ENCODE data around the gene TRAPPC6A. TPM values are rescaled to one million over a fixed set of nuclear protein-coding genes. Genes with fewer than 3 reads are reported as not detected.

Gene TRAPPC6A
- polyA plus RNA-seq (2012; ENCODE audit: missing spikeins) = 41.1 TPM

GRCh38 chr19:45177817-45178261 lies at the start of gene TRAPPC6A:
Gene TRAPPC6A (minus strand): TSS chr19:45178237. CDS start chr19:45178218, 19 bp downstream.
- DNase-seq (ENCODE audit: insufficient read length) (no peak), FAIRE-seq (no peak)
- no peak for TF ChIP-seq POLR2AphosphoS5 (IDR thresholded peaks at IDR 0.05; ENCODE audit: low read depth, low read length)
- TF ChIP-seq POLR2A (IDR thresholded peaks at IDR 0.05; ENCODE audit: low read depth, low read length) = peak; percentile 62
- TF ChIP-seq TAF1 (IDR thresholded peaks at IDR 0.05; ENCODE audit: borderline replicate concordance, low read depth, low read length) = peak; percentile 76

GRCh38 chr19:45224645-45225044 lies 46.6 kb upstream of the TRAPPC6A start:
- FAIRE-seq (no peak), DNase-seq (ENCODE audit: insufficient read length) (no peak)
- TF ChIP-seq POLR2A (IDR thresholded peaks at IDR 0.05; ENCODE audit: low read depth, low read length) = no peak
- TF ChIP-seq POLR2AphosphoS5 (IDR thresholded peaks at IDR 0.05; ENCODE audit: low read depth, low read length) = no peak
- no peak for TF ChIP-seq TAF1 (IDR thresholded peaks at IDR 0.05; ENCODE audit: borderline replicate concordance, low read depth, low read length)

- FAIRE-seq (no peak), DNase-seq (ENCODE audit: insufficient read length) (no peak)
- no peak for TF ChIP-seq POLR2AphosphoS5 (IDR thresholded peaks at IDR 0.05; ENCODE audit: low read depth, low read length)
- TF ChIP-seq TAF1 (IDR thresholded peaks at IDR 0.05; ENCODE audit: borderline replicate concordance, low read depth, low read length) = no peak
- no peak for TF ChIP-seq POLR2A (IDR thresholded peaks at IDR 0.05; ENCODE audit: low read depth, low read length)
Measured at GRCh38 chr19:45223879-45224278, 45.8 kb upstream of the TRAPPC6A start.

GRCh38 chr19:45222724-45223123 lies 44.7 kb upstream of the TRAPPC6A start:
- FAIRE-seq = no peak
- TF ChIP-seq TAF1 (IDR thresholded peaks at IDR 0.05; ENCODE audit: borderline replicate concordance, low read depth, low read length) (no peak), POLR2AphosphoS5 (IDR thresholded peaks at IDR 0.05; ENCODE audit: low read depth, low read length) (no peak), POLR2A (IDR thresholded peaks at IDR 0.05; ENCODE audit: low read depth, low read length) (no peak)

GRCh38 chr19:45218911-45219743 lies 41.1 kb upstream of the TRAPPC6A start:
- TF ChIP-seq POLR2A (IDR thresholded peaks at IDR 0.05; ENCODE audit: low read depth, low read length) (no peak), TAF1 (IDR thresholded peaks at IDR 0.05; ENCODE audit: borderline replicate concordance, low read depth, low read length) (no peak), POLR2AphosphoS5 (IDR thresholded peaks at IDR 0.05; ENCODE audit: low read depth, low read length) (no peak)
- DNase-seq (ENCODE audit: insufficient read length) (no peak), FAIRE-seq (no peak)

More at GRCh38 chr19:45222724-45223123, 44.7 kb upstream of the TRAPPC6A start:
- no peak for DNase-seq (ENCODE audit: insufficient read length)

- TF ChIP-seq POLR2AphosphoS5 (IDR thresholded peaks at IDR 0.05; ENCODE audit: low read depth, low read length) (no peak), TAF1 (IDR thresholded peaks at IDR 0.05; ENCODE audit: borderline replicate concordance, low read depth, low read length) (no peak), POLR2A (IDR thresholded peaks at IDR 0.05; ENCODE audit: low read depth, low read length) (no peak)
- FAIRE-seq (no peak), DNase-seq (ENCODE audit: insufficient read length) (no peak)
Measured at GRCh38 chr19:45218426-45218825, 40.4 kb upstream of the TRAPPC6A start.

GRCh38 chr19:45217957-45218334 lies 39.9 kb upstream of the TRAPPC6A start:
- DNase-seq (ENCODE audit: insufficient read length) = no peak
- TF ChIP-seq TAF1 (IDR thresholded peaks at IDR 0.05; ENCODE audit: borderline replicate concordance, low read depth, low read length) (no peak), POLR2AphosphoS5 (IDR thresholded peaks at IDR 0.05; ENCODE audit: low read depth, low read length) (no peak), POLR2A (IDR thresholded peaks at IDR 0.05; ENCODE audit: low read depth, low read length) (no peak)
- FAIRE-seq = no peak

GRCh38 chr19:45217193-45217956 lies 39.3 kb upstream of the TRAPPC6A start:
- FAIRE-seq (no peak), DNase-seq (ENCODE audit: insufficient read length) (no peak)
- TF ChIP-seq POLR2A (IDR thresholded peaks at IDR 0.05; ENCODE audit: low read depth, low read length) (no peak), POLR2AphosphoS5 (IDR thresholded peaks at IDR 0.05; ENCODE audit: low read depth, low read length) (no peak), TAF1 (IDR thresholded peaks at IDR 0.05; ENCODE audit: borderline replicate concordance, low read depth, low read length) (no peak)

GRCh38 chr19:45216667-45217066 lies 38.6 kb upstream of the TRAPPC6A start:
- TF ChIP-seq POLR2AphosphoS5 (IDR thresholded peaks at IDR 0.05; ENCODE audit: low read depth, low read length) (no peak), POLR2A (IDR thresholded peaks at IDR 0.05; ENCODE audit: low read depth, low read length) (no peak), TAF1 (IDR thresholded peaks at IDR 0.05; ENCODE audit: borderline replicate concordance, low read depth, low read length) (no peak)
- no peak for FAIRE-seq
- DNase-seq (ENCODE audit: insufficient read length) = no peak

GRCh38 chr19:45215391-45216191 lies 37.6 kb upstream of the TRAPPC6A start:
- no peak for DNase-seq (ENCODE audit: insufficient read length)
- no peak for FAIRE-seq
- TF ChIP-seq TAF1 (IDR thresholded peaks at IDR 0.05; ENCODE audit: borderline replicate concordance, low read depth, low read length) (no peak), POLR2AphosphoS5 (IDR thresholded peaks at IDR 0.05; ENCODE audit: low read depth, low read length) (no peak), POLR2A (IDR thresholded peaks at IDR 0.05; ENCODE audit: low read depth, low read length) (no peak)

GRCh38 chr19:45213031-45213430 lies 35.0 kb upstream of the TRAPPC6A start:
- no peak for DNase-seq (ENCODE audit: insufficient read length)
- FAIRE-seq = no peak
- TF ChIP-seq POLR2AphosphoS5 (IDR thresholded peaks at IDR 0.05; ENCODE audit: low read depth, low read length) (no peak), TAF1 (IDR thresholded peaks at IDR 0.05; ENCODE audit: borderline replicate concordance, low read depth, low read length) (no peak), POLR2A (IDR thresholded peaks at IDR 0.05; ENCODE audit: low read depth, low read length) (no peak)

Data from GM12892 (cell line).